ENCODE measurements around the gene TECTB.

GRCh38 chr10:112298581-112298980 is 15.4 kb downstream of the TECTB start:
- TF ChIP-seq CTCF (conservative IDR thresholded peaks at IDR 0.05 in 1 of 2, IDR thresholded peaks at IDR 0.05 in 1 of 2; ENCODE audit: low read depth in 1 of 2, low read length in 2 of 2) (no peak), EZH2 (IDR thresholded peaks at IDR 0.05; ENCODE audit: low read length, missing control alignments) (no peak)
